WI38 (cell line): ENCODE results near the gene PTRH2.
A peak's percentile ranks its signal among the peaks of the same experiment; 100 is the strongest.

Experiments used
- H3K4me3 ChIP-seq: 2 replicates; pipeline ENCODE4 v1.5.1; 2011; ENCODE audit warnings: low read depth, mild to moderate bottlenecking, control low read depth, low read length
- CTCF ChIP-seq: IDR thresholded peaks from 2 replicates; pipeline ENCODE4 v1.5.1; 2012; ENCODE audit warnings: low read depth, mild to moderate bottlenecking, control low read depth, low read length

Gene PTRH2

GRCh38 chr17:59722623-59723022, 15.4 kb upstream of the PTRH2 start:
- H3K4me3 ChIP-seq: no peak overlapping the region
- no peak for TF ChIP-seq CTCF

- no peak overlapping the region for H3K4me3 ChIP-seq
- no peak for TF ChIP-seq CTCF
Measured at GRCh38 chr17:59719526-59719925, 12.3 kb upstream of the PTRH2 start.

- no peak for TF ChIP-seq CTCF
- no peak overlapping the region for H3K4me3 ChIP-seq
Measured at GRCh38 chr17:59716427-59716826, 9.2 kb upstream of the PTRH2 start.

GRCh38 chr17:59714255-59714654, 7.0 kb upstream of the PTRH2 start:
- TF ChIP-seq CTCF: no peak
- no peak overlapping the region for H3K4me3 ChIP-seq

GRCh38 chr17:59712862-59713261, 5.6 kb upstream of the PTRH2 start:
- TF ChIP-seq CTCF: no peak
- H3K4me3 ChIP-seq: no peak overlapping the region

GRCh38 chr17:59711936-59712335, 4.7 kb upstream of the PTRH2 start:
- no peak for TF ChIP-seq CTCF
- H3K4me3 ChIP-seq: no peak overlapping the region

- TF ChIP-seq CTCF: no peak
- peak overlapping the region; percentile 99 for H3K4me3 ChIP-seq
Measured at GRCh38 chr17:59707971-59708430, 771 bp upstream of the PTRH2 start.
